GDM1 (cell line): Measurements from ENCODE around the gene SDK2.
A peak's percentile ranks its signal among the peaks of the same experiment; 100 is the strongest.

Experiments used
- DNase-seq: peaks from one replicate; lab custom pipeline; 2025; lab: John Stamatoyannopoulos, UW

SDK2 gene

DNA sequence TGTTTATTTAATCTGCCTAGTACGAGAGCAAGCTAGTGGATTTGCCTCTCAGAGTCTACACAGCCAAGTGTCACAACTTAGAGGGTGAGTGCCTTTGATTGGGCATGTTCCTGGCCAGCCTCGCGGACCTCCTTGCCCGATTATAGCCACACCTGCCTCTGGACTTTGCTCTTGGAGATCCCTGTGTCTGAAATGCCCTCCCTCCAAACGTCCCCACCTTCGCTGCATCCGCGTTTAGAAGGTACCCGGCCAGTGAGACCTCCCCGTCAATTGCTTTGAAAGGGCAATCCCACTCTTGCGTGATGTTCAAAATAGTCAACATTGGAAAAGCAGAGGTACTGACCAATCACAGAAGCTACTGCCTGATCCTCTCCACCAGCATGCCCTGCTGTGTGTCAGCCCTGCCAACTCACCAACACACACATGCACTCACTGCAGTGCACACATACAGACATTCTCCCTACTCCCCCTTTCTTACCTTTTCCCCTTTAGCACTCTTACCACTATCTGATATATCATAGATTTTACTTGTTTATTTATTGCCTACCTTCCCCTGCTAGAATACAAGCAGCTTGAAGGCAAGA is 6.5 kb upstream of the SDK2 start:
- DNase-seq: no peak

DNA sequence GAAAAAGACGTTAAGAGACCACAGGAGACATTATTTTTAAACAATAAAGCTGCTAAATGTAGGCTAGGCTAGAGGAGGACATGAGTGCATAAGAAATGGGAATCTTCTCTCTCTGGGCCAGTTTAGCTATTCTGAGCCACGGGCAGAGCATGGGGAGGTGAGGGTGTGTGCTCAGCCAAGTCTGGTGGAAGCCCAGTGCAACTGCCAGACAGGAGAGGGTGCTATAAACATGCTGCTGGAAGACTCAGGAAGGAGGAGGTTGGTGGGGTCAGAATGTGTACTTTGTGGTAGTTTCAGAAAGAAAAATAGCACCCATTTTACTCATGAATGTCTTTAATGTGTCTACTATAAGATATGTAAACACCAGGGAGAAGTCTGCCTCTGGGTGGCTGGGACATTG is 5.9 kb upstream of the SDK2 start:
- DNase-seq: peak; percentile 5

DNA sequence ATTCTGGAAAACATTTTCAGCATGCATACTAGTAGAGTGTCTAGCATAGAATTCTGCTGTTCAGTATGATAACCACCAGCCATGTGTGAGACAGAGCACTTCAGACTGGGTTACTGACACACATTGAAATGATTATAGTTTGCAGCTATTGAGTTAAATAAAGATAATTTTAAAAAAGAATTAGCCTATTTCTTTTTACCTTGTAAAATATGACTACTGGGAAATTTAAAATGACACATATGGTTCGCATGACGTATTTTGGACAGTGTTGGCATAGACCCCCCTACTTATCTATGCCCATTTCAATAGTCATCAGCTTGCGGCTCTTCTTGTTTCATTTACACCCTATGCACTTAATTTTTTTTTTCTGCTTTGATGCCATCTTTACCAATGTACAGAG is 4.7 kb upstream of the SDK2 start:
- no peak for DNase-seq

DNA sequence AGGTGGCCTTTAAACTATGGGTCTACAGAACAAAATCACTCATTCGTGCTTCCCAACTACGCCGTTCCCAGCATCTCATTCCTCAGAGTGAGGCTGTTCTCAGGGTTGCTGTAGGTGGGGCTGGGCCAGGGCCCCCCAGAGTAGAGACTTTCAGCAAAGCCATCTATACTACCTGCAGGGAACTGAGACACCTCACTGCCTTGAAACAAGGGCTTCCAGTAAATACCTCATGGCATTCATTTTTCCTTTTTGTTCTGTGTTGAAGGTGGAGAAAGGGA is 4.2 kb upstream of the SDK2 start:
- DNase-seq: no peak

DNA sequence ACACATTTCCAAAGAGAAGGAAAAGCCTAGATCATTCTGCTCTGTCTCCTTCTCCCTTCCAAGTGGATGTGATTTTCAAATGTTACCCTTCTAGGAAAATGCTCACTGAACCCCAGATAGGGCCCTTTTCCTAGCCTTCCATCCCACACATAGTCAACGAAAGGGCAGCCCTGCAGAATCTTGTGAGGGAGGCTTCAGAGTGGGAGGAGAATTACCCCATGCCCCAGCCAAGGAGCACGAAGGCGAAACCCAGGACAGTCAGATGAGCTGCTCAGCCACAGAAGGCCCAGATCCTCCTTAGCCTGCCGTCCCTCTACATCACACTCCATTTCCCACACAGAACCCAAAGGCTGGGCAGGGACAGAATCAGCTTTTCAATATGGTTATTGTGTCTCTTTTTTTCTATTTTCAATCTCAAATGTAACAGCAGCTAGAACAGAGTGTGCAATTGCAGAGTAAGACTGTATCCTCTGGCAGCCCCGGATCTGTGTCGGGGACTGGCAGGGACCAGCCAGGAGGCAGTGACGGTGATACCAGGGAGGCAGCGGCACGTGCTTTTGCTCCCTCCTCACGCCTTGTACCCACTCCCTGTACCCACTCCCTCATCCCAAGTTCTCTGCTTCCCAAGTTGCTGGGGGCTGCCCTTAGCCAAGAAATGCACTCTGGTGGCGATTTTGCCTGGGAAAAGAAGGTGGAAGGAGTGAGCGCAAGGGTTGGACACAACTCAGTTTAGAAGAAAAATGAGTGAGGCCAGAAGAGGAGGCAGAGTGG is 3.7 kb upstream of the SDK2 start:
- no peak for DNase-seq

DNA sequence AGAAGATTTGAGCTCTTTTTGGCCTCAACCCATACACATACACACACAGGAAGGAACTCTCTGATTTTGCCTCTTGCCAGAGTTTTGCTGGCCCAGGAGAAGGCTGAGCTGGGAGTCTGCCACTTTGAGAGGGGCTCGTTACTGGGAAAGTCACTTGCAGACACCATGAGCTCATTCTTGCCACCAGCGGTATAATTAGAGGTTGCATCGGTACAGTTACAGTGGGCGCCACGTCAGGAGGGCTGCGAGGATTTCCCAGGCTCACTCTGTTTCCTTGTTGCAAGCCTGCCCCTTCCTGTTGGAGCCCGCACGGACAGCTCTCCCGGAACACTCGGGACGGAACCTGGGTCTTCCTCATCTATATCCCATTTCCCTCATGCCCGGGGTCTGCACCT is 3.1 kb upstream of the SDK2 start:
- no peak for DNase-seq

DNA sequence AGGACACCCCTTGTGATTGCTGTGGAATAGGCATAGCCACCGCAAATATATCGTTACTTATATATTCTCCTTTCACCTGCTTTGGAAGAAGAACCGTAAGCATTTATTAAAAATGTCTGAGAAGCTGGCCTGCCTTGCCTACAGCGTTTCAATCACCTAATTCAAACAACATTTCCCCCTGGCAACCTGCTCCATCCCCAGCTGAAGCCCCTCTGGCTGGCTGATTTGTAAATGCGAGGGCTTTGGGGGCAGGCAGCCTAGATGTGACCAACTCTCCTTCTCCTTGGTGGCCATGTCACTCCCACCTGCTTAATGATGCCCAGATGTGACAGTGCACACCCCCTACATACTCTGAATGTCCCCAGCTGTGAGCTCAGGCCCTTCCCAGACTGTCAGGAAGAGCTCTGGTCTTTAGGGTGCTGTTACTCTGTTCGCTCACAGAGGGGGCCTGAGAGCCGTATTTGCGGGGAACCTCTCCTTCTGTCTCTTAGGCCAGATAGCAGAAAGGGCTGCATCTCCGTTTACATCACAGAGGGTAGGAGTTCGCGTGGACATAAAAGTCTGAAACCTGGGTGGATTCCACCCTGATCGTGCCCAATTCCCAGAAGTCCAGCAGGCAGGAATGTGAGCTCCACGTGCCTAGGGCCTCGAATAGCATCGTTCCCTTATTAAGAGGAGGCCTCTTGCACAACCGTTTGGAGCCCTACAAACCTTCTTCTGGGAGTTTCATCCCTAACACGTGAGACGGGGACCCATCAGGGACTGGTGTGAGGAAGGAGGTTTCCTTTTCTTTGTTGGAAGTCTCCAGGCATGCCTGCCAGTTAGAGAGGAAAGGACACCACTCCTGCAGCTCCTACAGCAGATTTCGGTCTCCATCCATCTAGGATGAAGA is 2.4 kb upstream of the SDK2 start:
- no peak for DNase-seq

DNA sequence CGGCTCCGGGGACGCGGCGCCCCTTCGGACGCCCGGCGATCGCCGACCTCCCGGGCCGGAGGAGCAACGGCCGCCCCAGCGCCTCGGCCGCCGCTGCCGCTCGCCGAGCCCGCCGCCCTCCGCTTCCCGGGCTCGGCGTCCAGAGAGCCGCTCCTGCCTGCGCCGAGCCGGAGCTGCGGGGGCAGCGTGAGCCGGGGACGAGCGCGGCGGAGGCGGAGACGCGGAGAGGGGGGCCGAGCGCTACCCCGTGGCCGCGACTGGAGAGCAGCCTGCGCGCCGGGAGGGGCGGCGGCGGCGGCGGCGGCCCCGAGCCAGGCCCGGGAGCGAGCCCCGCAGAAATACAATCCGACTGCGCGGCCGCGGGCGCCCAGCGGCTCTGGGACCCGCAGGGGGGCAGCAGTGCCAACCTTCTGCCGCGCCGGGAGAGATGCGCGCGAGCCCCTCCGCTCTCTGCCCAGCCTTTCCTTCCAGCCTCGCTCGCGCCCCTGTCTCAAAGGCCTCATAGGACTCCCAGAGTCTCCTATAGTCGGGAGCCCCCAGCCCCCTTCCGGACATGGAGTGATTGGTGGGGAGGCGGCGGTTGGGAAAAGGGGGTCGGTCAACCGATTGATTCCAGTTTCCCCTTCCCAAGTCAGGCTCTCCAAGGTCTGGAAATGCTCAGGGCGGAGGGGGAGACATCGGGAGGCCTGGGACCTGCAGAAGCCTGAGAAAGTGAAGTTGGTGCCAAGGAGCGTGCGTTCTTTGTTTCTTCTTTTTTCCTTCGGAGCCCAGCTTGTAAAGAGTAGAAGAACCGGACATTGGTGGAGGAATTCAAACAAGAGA is 1.0 kb upstream of the SDK2 start:
- DNase-seq: peak; percentile 32

DNA sequence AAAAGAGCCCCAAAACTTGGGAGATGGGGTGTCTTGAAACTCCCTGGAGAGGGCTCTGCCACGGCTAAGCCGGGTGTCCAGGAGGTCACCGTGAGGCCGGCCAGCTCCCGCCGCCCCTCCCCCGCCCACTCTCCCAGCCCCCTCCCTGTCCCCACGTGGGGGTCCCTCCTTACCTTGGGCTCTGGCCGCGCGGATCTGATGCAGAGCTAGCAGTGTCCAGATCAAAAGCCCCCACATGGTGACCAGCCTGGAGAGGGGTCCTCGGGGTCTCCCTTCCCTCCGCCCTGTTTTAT is 447 bp downstream of the SDK2 start:
- DNase-seq: no peak

DNA sequence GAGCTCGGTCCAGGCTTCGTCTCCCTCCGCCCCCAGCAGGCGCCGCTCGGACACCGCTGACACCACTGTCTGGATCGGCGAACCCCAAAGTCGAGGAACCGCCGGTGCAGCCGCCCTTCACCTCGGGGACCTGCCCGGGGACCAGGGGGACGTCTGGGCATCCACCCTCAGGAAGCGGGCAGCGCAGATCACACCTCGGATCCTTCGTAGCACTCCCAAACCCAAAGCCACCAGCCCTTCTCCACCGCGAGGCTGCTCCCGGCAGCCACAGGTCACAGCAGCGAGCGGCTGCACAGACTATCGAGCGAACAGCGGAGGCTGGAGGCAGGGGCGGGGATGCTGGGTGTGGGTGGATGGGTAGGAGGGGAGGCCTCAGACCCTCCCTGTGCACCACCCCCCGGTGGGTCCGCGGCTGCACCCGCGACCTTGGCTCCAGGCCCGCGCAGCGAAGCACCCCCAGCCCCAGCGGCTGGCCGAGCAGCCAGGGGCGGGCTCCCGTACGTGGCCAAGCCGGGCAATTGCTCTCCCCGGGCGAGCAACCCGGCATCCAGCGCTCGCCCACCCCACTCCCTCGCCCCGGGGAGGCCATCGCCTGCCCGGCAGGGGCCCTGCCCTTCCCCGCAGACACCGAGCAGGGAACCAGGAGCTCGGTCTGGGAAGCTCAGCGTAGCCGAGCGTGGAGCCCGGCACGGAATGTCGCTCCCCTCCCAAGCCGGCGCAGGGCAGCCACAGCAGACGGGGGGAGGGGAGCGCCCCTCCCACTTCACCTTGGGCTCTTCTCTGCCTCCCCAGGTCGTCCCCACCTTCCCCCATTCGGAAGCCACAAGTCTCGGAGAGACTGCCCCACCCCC is 1.0 kb downstream of the SDK2 start:
- DNase-seq: peak; percentile 15

DNA sequence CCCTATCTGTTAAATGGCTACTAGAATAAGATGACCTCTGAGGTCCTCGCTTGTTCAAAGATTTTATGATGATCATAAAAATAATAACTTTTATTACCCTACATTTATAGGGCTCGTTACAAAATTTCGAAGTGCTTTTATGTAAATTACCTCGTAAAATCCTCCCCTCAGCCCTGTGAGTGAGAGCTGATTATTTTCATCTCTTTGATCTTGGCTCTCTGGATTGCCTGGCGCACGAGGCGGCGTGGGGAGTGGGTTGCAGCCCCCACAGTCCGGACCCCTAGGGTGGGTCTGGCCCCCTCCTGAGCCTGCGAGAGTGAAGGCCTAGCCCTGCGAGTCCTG is 1.6 kb downstream of the SDK2 start:
- no peak for DNase-seq

DNA sequence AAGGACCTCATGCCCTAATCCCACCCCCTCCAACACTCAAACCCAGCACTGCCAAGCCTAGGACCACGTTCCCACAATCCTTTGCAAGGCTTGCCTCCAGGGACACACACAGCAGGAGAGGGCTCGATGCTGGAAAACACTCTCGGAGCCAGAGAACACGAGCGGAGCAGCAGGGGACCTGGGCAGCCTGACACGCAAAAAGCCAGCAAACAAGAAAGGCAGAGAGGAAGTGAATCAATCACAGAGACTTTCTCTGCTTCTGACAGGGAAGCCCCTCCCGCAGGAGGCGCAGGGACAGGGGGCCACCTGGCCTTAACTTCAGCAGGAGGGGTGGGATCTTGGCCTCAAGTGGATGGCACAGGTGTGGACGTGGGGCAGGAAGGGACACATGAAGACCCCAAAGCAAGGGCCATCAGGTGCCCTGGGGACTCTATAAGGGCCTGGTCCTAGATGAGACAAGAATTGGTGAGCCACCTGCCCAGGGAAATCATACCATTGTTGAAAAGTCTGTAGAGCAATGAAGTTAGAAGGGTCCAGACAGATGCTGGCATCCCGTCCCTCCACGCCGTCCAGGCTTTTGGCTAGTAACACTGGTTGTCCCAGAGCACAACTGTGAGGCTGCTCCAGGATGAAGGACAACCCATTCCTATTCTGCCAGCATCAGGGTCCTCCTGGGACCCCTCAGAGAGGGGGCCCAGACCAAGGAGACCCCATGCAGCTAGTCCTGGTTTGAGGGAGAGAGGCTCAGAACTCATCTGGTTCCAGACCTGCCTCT is 2.2 kb downstream of the SDK2 start:
- no peak for DNase-seq

DNA sequence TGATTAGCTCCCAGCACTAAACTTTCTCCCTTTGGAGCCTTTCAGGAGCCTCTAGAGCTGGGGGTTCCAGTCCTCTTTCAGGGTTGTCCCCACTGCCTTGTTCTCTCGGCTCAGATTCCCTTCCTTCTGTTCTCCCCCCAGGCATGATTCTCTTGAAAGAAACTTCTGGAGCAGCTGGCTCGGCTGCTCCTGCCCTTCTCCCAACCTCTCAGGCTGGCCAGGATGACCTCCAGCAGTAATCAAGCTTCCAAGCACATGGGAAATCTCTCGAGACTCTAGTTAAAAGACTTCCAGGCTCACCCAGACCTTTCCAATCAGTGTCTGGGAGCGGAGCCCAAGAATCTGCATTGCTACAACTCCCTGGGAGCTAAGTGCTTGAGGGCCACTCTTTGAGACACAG is 3.6 kb downstream of the SDK2 start:
- DNase-seq: no peak

DNA sequence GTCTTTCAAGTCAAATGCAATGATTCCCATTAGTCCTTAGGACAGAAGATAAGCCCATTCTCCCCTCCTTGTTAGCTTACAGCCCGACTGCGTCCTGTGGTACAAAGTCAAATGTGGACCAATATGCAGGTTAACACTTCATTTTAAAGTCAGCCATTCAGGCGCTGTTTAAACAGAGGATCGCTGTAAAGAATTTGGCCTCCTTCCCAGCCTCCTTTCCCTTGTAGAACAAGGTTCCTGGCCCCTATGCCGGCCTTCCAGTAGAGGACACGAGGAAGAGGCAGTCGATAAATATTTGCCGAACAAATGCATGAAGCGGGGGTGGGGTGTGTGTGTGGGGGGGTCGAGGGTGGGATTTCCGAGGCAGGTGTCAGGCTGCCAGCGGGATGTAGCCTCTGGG is 4.3 kb downstream of the SDK2 start:
- no peak for DNase-seq

DNA sequence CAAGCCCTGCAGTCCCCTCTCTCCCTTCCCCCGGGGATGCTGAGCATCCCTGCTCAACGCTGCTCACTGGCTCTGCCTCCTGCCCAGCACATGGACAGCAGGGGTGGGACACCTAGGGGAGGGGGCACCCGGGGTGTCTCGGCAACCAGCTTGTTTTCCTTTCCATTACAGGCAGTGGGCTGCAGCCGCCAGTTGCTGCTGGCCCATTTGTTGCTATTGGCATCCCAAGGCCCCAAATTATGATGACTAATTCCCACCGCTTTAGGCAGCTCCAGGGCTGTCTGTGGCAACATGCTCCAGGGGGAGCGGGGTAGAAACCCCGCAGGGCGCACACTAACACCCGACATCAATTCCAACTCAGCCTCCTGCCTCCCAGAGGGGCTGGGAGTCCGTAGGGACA is 4.9 kb downstream of the SDK2 start:
- no peak for DNase-seq

DNA sequence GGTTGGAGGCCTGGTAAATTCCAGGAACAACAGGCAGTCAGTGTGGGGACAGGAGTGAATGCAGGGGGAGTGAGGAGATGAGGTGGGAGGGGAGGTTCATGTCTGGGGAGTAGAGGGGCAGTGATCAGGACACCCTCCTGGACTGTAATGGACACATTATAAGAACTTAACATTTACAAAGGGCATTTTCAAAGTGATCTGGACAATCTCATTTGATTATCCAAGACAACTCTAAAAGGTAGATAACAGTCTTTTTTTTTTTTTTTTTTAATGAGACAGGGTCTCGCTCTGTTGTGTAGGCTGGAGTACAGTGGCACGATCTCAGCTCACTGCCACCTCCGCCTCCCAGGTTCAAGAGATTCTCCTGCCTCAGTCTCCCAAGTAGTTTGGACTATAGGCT is 5.7 kb downstream of the SDK2 start:
- no peak for DNase-seq

DNA sequence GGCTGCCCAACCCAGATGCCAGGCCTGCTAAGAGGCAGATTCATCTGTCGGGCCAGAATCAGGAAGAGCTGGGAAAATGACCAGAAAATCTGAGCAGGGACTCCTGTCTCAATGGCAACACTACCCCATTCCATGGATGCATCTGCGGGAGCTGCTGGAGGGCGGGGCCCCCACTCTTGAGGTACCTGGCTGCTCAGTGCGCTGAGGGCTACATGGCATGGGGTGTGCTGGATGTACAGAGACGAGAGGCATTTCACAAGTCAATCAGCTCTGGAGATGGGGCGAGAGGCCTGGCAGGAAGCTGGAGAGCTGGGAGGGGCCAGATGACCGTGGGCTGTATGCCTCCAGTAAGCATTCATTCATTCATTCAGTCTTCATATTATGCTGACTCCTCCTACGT is 6.4 kb downstream of the SDK2 start:
- DNase-seq: no peak

DNA sequence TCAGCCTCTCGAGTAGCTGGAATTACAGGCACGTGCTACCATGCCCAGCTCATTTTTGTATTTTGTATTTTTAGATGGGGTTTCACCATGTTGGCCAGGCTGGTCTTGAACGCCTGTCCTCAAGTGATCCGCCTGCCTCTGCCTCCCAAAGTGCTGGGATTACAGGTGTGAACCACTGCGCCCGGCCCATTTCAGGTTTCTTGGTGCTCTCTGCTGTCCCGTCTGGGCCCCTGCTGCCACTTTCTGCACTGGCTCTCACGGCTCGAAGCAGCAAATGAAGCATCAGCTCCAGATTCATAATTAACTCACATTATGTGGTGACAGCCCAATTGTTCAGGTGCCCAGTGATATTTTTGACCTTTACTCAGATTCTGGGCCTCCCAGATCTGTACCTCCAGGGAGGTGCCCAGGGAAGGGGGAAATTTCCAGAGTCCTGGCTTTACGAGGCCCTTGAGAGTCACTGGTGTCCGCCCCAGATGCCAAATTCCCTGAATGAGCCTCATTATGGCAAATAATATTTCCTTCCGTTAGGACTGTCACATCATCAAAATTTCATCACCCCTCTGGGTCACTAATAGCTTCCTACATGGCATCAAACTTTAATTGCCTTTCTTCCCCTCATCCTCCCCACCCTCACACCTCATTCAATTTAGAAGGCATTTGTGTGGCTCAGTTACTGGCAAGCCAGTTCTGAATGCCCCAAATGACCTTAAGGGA is 9.0 kb downstream of the SDK2 start:
- no peak for DNase-seq

DNA sequence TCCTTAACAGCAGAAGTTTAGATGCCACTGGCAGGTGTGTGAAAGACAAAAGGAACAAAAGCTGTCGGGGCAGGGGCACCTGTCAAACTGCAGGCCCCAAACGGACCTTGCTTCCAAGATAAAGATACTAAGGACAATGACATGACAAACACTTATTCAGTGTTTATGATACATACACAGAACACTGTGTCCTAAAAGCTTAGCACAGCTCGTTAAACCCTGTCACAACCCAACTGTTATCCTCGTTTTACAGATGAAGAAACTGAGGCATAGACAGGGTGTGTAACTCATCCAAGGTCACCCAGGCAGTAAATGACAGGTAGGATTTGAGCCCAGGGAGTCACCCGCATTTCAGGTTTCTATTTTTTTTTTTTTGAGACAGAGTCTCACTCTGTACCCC is 9.6 kb downstream of the SDK2 start:
- no peak for DNase-seq

DNA sequence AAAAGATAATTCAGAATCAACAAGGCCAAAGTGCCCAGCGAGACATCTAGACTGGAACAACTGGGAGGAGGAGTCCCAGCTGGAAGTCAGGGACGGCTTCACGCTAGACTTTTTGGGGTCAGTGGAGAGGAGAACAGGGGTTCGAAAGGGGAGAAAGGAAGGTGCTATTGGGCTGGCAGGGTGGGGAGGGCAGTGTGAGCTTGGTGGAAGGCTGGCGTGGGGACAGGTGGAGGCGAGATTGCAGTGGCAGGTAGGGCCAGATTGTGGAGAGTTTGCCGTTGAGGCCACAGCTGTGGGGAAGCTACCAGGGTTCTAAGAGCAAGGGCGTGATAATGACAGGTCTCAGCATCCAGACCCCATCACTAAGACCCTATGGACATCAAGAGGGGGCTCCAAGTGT is 10.5 kb downstream of the SDK2 start:
- no peak for DNase-seq

DNA sequence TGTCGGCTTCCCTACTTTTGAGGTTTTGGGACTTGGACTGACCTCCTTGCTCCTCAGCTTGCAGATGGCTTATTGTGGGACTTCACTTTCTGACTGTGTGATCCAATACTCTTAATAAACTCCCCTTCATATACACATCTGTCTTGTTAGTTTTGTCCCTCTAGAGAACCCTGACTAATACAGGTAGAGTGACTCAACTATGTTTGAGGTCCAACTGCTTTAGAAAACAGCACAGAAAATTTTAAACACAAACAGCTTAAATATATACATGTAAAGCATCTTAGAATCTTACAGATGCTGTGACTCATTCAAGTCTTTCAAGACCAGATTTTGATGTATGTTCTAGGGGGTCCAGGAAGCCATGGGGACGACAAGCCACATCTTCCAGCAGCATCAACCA is 11.7 kb downstream of the SDK2 start:
- DNase-seq: no peak
